GM23338 (cell line): Measurements from ENCODE around the gene INTS6. TPM values are rescaled to one million over a fixed set of nuclear protein-coding genes. Genes with fewer than 3 reads are reported as not detected.

Experiments used
- ATAC-seq: fragments of 200-7000 bp; cut with Tn5 transposase; 3 replicates; pipeline ENCODE4 v1.9.1; 2020
- DNase-seq: peaks from one replicate; pipeline ENCODE4 v3.0.0-alpha.2; 2015; ENCODE audit warnings: low spot score
- H2AFZ ChIP-seq: fragments of 200-600 bp; sonication (generic); 2 replicates; pipeline ENCODE4 v1.8.0; 2016; ENCODE audit warnings: antibody characterized with exemption, mild to moderate bottlenecking, moderate library complexity
- H3F3A ChIP-seq: fragments of 200-600 bp; sonication (generic); replicated peaks from 2 replicates; pipeline ENCODE4 v1.8.0; 2017; ENCODE audit warnings: antibody characterized with exemption, mixed run types, low read depth
- H3K27ac ChIP-seq: fragments of 200-600 bp; sonication (generic); 2 replicates; pipeline ENCODE4 v1.6.1; 2016; ENCODE audit warnings: low read depth
- H3K27me3 ChIP-seq: fragments of 200-600 bp; sonication (generic); 2 replicates; pipeline ENCODE4 v1.8.0; 2016; ENCODE audit warnings: mild to moderate bottlenecking, mixed run types, moderate library complexity; ENCODE audit not compliant: insufficient read depth
- H3K36me3 ChIP-seq: fragments of 200-600 bp; sonication (generic); 2 replicates; pipeline ENCODE4 v1.8.0; 2016; ENCODE audit warnings: mild to moderate bottlenecking; ENCODE audit not compliant: insufficient read depth
- H3K4me1 ChIP-seq: fragments of 200-600 bp; sonication (generic); 2 replicates; pipeline ENCODE4 v1.8.0; 2016; ENCODE audit warnings: mild to moderate bottlenecking, moderate library complexity; ENCODE audit not compliant: insufficient read depth
- H3K4me2 ChIP-seq: fragments of 200-600 bp; sonication (generic); 2 replicates; pipeline ENCODE4 v1.7.1; 2017; ENCODE audit warnings: mixed run types
- H3K4me3 ChIP-seq: fragments of 200-600 bp; sonication (generic); 2 replicates; pipeline ENCODE4 v1.6.1; 2016; ENCODE audit warnings: mixed run types
- H3K79me2 ChIP-seq: fragments of 200-600 bp; sonication (generic); replicated peaks from 2 replicates; pipeline ENCODE4 v1.8.0; 2017; ENCODE audit warnings: mild to moderate bottlenecking; ENCODE audit not compliant: insufficient read depth
- H3K9me2 ChIP-seq: fragments of 200-600 bp; sonication (generic); 2 replicates; pipeline ENCODE4 v1.8.0; 2017; ENCODE audit not compliant: insufficient read depth
- H4K20me1 ChIP-seq: fragments of 200-600 bp; sonication (generic); replicated peaks from 2 replicates; pipeline ENCODE4 v1.8.0; 2017; ENCODE audit warnings: mild to moderate bottlenecking; ENCODE audit not compliant: insufficient read depth
- H3K27ac Mint-ChIP-seq: 2 replicates; pipeline ENCODE4 v1.8.0; 2020; ENCODE audit warnings: inconsistent platforms, mild to moderate bottlenecking, moderate library complexity, mixed read lengths
- H3K27me3 Mint-ChIP-seq: 3 replicates; pipeline ENCODE4 v1.8.0; 2022; ENCODE audit warnings: low read depth, mild to moderate bottlenecking, moderate library complexity, mixed read lengths, inconsistent platforms; ENCODE audit not compliant: insufficient read depth, poor library complexity
- H3K36me3 Mint-ChIP-seq: 3 replicates; pipeline ENCODE4 v1.8.0; 2021; ENCODE audit warnings: low read depth, mild to moderate bottlenecking, inconsistent platforms, moderate library complexity, mixed read lengths
- H3K4me1 Mint-ChIP-seq: 3 replicates; pipeline ENCODE4 v1.8.0; 2020; ENCODE audit warnings: mild to moderate bottlenecking, inconsistent platforms, mixed read lengths
- H3K4me3 Mint-ChIP-seq: 3 replicates; pipeline ENCODE4 v1.8.0; 2021; ENCODE audit warnings: moderate library complexity, mild to moderate bottlenecking, inconsistent platforms, mixed read lengths
- H3K9me3 Mint-ChIP-seq: 3 replicates; pipeline ENCODE4 v1.8.0; 2020; ENCODE audit warnings: moderate library complexity, mild to moderate bottlenecking, inconsistent platforms, mixed read lengths
- CREB1 ChIP-seq: fragments of 250-450 bp; sonication (Bioruptor Pico); IDR thresholded peaks from 2 replicates; pipeline ENCODE4 v1.5.0; 2020; ENCODE audit warnings: low read depth, mild to moderate bottlenecking, moderate library complexity
- EZH2 ChIP-seq: fragments of 200-600 bp; sonication (generic); IDR thresholded peaks from one replicate; pipeline ENCODE4 v1.8.0; 2017; ENCODE audit warnings: antibody characterized with exemption, mild to moderate bottlenecking, low read depth; ENCODE audit not compliant: unreplicated experiment
- EZH2phosphoT487 ChIP-seq: fragments of 200-600 bp; sonication (generic); IDR thresholded peaks from one replicate; pipeline ENCODE4 v1.8.1; 2018; ENCODE audit warnings: antibody characterized with exemption; ENCODE audit not compliant: unreplicated experiment
- JUNB ChIP-seq: IDR thresholded peaks from one replicate; pipeline ENCODE4 v1.6.1; 2016; ENCODE audit warnings: antibody characterized with exemption; ENCODE audit not compliant: unreplicated experiment
- NANOG ChIP-seq: IDR thresholded peaks from 2 replicates; pipeline ENCODE4 v1.6.1; 2016; ENCODE audit warnings: antibody characterized with exemption, borderline replicate concordance
- POLR2AphosphoS5 ChIP-seq: IDR thresholded peaks from 2 replicates; pipeline ENCODE4 v1.6.1; 2016; ENCODE audit warnings: antibody characterized with exemption, low read depth
- ZNF114 ChIP-seq: fragments of 250-450 bp; sonication (Bioruptor Pico); IDR thresholded peaks from 2 replicates; pipeline ENCODE4 v1.5.0; 2020; ENCODE audit warnings: mild to moderate bottlenecking, moderate library complexity
- ZNF331 ChIP-seq: fragments of 250-450 bp; sonication (Bioruptor Pico); IDR thresholded peaks from 2 replicates; pipeline ENCODE4 v1.5.0; 2020; ENCODE audit warnings: low read depth, mild to moderate bottlenecking, moderate library complexity
- polyA plus RNA-seq: library from polyadenylated mRNA; unstranded; fragments of >200 nt; fragmentation: Nextera tagmentation; extraction: Ambion mirVana; gene quantifications from 2 replicates; pipeline ENCODE4 v1.2.1, GENCODE V29; 2016
- total RNA-seq: library from RNA; depleted of rRNA; stranded (reverse); fragments of >200 nt; shearing (Covaris generic); gene quantifications from 2 replicates; pipeline ENCODE4 v1.2.3, GENCODE V29; 2014
- TF ChIP-seq, protein P1 (sequence below): IDR thresholded peaks from 2 replicates; pipeline ENCODE4 v1.6.1; 2016; ENCODE audit warnings: antibody characterized with exemption
- TF ChIP-seq, protein P2 (sequence below): fragments of 250-450 bp; sonication (Bioruptor Pico); IDR thresholded peaks from 2 replicates; pipeline ENCODE4 v1.5.0; 2020; ENCODE audit warnings: mild to moderate bottlenecking, moderate library complexity
- TF ChIP-seq, protein P3 (sequence below): IDR thresholded peaks from one replicate; pipeline ENCODE4 v1.6.1; 2018; ENCODE audit warnings: antibody characterized with exemption; ENCODE audit not compliant: unreplicated experiment
- TF ChIP-seq, protein P4 (sequence below), 2 experiments: fragments of 200-600 bp in 1 of 2; sonication (generic) in 1 of 2; conservative IDR thresholded peaks; 2 replicates each; pipeline versions ENCODE4 v1.5.1 to v1.6.1; 2016 to 2017; ENCODE audit warnings: antibody characterized with exemption in 2 of 2, low read depth in 2 of 2, mild to moderate bottlenecking in 2 of 2, moderate library complexity in 1 of 2

INTS6 gene
- total and polyA plus RNA-seq, 2 experiments from 2014 or later: 24.8 to 38.6 TPM

DNA sequence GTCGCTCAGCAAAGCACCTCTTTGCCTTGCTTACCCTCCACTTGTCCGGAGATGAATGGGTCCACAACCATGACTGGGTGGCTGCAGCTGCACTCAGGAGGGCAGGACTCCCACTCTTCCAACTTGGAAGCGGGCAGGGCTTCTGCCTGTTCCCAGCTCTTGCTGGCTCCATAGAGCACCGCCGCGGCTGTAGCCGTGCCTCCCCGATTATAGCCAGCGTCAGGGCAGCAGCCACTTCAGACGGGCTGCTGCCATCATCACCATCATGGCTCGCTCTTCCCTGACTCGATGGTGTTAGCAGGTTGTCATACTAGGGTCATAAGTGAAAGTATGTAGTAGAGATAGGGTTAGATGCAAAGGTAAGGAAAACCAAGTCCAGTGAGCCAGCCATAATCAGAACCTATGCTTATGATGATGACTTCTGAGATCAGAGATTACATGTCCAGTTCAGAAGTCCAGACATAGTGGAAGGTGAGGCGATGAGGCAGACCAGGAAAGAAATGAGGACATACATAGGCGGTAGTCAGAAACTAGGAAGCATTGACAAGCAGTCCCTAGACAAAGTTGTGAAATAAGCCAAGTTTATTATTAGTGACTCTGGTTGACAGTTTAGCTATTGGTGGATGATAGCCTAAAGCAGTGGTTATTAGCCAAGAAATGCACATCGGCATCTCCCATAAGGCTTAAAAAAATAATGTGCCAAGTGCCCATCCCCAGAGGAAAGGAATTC lies 4.4 kb upstream of the INTS6 start:
- H3K79me2 ChIP-seq: no peaks in the 10 kb centered on the region
- H3K36me3 Mint-ChIP-seq: peaks cover 35% of the 10 kb centered on the region
- peaks cover 7% of the 10 kb centered on the region for H3K4me1 ChIP-seq
- H2AFZ ChIP-seq: no peak overlapping the region
- no peak overlapping the region for H3K4me2 ChIP-seq
- no peaks in the 10 kb centered on the region for H3K27me3 ChIP-seq
- no peak for DNase-seq
- H3K36me3 ChIP-seq: no peaks in the 10 kb centered on the region
- H3F3A ChIP-seq: 0 out of 2 replicates have a peak, but pooled peaks cover 9% of the 10 kb centered on the region
- H3K9me3 Mint-ChIP-seq: peaks cover 24% of the 10 kb centered on the region
- peaks cover 4% of the 10 kb centered on the region; the same call in 1 of the 2 replicates for H4K20me1 ChIP-seq
- H3K4me3 Mint-ChIP-seq: no peak overlapping the region
- H3K27ac ChIP-seq: no peak overlapping the region
- no peak overlapping the region for H3K4me3 ChIP-seq
- peaks cover 5% of the 10 kb centered on the region for H3K27me3 Mint-ChIP-seq
- H3K4me1 Mint-ChIP-seq: peaks cover 8% of the 10 kb centered on the region; the same call in 2 of the 3 replicates
- no peak overlapping the region for H3K27ac Mint-ChIP-seq
- TF ChIP-seq NANOG: no peak
- TF ChIP-seq EZH2: no peak
- TF ChIP-seq, protein P1, sequence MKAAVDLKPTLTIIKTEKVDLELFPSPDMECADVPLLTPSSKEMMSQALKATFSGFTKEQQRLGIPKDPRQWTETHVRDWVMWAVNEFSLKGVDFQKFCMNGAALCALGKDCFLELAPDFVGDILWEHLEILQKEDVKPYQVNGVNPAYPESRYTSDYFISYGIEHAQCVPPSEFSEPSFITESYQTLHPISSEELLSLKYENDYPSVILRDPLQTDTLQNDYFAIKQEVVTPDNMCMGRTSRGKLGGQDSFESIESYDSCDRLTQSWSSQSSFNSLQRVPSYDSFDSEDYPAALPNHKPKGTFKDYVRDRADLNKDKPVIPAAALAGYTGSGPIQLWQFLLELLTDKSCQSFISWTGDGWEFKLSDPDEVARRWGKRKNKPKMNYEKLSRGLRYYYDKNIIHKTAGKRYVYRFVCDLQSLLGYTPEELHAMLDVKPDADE: no peak
- no peak for TF ChIP-seq EZH2phosphoT487
- TF ChIP-seq CREB1 (CRISPR knock-in tag): no peak
- TF ChIP-seq, protein P2, sequence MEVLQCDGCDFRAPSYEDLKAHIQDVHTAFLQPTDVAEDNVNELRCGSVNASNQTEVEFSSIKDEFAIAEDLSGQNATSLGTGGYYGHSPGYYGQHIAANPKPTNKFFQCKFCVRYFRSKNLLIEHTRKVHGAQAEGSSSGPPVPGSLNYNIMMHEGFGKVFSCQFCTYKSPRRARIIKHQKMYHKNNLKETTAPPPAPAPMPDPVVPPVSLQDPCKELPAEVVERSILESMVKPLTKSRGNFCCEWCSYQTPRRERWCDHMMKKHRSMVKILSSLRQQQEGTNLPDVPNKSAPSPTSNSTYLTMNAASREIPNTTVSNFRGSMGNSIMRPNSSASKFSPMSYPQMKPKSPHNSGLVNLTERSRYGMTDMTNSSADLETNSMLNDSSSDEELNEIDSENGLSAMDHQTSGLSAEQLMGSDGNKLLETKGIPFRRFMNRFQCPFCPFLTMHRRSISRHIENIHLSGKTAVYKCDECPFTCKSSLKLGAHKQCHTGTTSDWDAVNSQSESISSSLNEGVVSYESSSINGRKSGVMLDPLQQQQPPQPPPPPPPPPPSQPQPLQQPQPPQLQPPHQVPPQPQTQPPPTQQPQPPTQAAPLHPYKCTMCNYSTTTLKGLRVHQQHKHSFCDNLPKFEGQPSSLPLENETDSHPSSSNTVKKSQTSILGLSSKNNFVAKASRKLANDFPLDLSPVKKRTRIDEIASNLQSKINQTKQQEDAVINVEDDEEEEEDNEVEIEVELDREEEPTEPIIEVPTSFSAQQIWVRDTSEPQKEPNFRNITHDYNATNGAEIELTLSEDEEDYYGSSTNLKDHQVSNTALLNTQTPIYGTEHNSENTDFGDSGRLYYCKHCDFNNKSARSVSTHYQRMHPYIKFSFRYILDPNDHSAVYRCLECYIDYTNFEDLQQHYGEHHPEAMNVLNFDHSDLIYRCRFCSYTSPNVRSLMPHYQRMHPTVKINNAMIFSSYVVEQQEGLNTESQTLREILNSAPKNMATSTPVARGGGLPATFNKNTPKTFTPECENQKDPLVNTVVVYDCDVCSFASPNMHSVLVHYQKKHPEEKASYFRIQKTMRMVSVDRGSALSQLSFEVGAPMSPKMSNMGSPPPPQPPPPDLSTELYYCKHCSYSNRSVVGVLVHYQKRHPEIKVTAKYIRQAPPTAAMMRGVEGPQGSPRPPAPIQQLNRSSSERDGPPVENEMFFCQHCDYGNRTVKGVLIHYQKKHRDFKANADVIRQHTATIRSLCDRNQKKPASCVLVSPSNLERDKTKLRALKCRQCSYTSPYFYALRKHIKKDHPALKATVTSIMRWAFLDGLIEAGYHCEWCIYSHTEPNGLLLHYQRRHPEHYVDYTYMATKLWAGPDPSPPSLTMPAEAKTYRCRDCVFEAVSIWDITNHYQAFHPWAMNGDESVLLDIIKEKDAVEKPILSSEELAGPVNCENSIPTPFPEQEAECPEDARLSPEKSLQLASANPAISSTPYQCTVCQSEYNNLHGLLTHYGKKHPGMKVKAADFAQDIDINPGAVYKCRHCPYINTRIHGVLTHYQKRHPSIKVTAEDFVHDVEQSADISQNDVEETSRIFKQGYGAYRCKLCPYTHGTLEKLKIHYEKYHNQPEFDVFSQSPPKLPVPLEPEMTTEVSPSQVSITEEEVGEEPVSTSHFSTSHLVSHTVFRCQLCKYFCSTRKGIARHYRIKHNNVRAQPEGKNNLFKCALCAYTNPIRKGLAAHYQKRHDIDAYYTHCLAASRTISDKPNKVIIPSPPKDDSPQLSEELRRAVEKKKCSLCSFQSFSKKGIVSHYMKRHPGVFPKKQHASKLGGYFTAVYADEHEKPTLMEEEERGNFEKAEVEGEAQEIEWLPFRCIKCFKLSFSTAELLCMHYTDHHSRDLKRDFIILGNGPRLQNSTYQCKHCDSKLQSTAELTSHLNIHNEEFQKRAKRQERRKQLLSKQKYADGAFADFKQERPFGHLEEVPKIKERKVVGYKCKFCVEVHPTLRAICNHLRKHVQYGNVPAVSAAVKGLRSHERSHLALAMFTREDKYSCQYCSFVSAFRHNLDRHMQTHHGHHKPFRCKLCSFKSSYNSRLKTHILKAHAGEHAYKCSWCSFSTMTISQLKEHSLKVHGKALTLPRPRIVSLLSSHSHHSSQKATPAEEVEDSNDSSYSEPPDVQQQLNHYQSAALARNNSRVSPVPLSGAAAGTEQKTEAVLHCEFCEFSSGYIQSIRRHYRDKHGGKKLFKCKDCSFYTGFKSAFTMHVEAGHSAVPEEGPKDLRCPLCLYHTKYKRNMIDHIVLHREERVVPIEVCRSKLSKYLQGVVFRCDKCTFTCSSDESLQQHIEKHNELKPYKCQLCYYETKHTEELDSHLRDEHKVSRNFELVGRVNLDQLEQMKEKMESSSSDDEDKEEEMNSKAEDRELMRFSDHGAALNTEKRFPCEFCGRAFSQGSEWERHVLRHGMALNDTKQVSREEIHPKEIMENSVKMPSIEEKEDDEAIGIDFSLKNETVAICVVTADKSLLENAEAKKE (CRISPR knock-in tag): no peak
- TF ChIP-seq, protein P3, sequence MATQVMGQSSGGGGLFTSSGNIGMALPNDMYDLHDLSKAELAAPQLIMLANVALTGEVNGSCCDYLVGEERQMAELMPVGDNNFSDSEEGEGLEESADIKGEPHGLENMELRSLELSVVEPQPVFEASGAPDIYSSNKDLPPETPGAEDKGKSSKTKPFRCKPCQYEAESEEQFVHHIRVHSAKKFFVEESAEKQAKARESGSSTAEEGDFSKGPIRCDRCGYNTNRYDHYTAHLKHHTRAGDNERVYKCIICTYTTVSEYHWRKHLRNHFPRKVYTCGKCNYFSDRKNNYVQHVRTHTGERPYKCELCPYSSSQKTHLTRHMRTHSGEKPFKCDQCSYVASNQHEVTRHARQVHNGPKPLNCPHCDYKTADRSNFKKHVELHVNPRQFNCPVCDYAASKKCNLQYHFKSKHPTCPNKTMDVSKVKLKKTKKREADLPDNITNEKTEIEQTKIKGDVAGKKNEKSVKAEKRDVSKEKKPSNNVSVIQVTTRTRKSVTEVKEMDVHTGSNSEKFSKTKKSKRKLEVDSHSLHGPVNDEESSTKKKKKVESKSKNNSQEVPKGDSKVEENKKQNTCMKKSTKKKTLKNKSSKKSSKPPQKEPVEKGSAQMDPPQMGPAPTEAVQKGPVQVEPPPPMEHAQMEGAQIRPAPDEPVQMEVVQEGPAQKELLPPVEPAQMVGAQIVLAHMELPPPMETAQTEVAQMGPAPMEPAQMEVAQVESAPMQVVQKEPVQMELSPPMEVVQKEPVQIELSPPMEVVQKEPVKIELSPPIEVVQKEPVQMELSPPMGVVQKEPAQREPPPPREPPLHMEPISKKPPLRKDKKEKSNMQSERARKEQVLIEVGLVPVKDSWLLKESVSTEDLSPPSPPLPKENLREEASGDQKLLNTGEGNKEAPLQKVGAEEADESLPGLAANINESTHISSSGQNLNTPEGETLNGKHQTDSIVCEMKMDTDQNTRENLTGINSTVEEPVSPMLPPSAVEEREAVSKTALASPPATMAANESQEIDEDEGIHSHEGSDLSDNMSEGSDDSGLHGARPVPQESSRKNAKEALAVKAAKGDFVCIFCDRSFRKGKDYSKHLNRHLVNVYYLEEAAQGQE: no peak
- TF ChIP-seq, protein P4, sequence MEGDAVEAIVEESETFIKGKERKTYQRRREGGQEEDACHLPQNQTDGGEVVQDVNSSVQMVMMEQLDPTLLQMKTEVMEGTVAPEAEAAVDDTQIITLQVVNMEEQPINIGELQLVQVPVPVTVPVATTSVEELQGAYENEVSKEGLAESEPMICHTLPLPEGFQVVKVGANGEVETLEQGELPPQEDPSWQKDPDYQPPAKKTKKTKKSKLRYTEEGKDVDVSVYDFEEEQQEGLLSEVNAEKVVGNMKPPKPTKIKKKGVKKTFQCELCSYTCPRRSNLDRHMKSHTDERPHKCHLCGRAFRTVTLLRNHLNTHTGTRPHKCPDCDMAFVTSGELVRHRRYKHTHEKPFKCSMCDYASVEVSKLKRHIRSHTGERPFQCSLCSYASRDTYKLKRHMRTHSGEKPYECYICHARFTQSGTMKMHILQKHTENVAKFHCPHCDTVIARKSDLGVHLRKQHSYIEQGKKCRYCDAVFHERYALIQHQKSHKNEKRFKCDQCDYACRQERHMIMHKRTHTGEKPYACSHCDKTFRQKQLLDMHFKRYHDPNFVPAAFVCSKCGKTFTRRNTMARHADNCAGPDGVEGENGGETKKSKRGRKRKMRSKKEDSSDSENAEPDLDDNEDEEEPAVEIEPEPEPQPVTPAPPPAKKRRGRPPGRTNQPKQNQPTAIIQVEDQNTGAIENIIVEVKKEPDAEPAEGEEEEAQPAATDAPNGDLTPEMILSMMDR (conservative IDR thresholded peaks at IDR 0.05; ENCODE audit: low read depth in 2 of 2): no peak
- no peak for TF ChIP-seq JUNB
- no peak for TF ChIP-seq ZNF331 (CRISPR knock-in tag)
- TF ChIP-seq ZNF114 (CRISPR knock-in tag): no peak
- no peak for TF ChIP-seq POLR2AphosphoS5
- ATAC-seq: no peak
- no peaks in the 10 kb centered on the region for H3K9me2 ChIP-seq
